GM21529 (cell line): ENCODE data around the gene HNRNPCL2.
"Not testable (repeated sequence)": the region's sequence is repeated elsewhere in the genome, so short reads cannot be mapped to it uniquely, and the experiment has no call there.

Source experiments
- ATAC-seq: cut with Tn5 transposase; IDR thresholded peaks from one replicate; pipeline ENCODE4 v1.9.1; 2021; ENCODE audit not compliant: unreplicated experiment

HNRNPCL2 gene

GRCh38 chr1:13116754-13117153 is at the start of gene HNRNPCL2:
HNRNPCL2 (minus strand) TSS chr1:13116854; CDS start chr1:13116400, 454 bp downstream.
- ATAC-seq, result not testable (repeated sequence)

DNA sequence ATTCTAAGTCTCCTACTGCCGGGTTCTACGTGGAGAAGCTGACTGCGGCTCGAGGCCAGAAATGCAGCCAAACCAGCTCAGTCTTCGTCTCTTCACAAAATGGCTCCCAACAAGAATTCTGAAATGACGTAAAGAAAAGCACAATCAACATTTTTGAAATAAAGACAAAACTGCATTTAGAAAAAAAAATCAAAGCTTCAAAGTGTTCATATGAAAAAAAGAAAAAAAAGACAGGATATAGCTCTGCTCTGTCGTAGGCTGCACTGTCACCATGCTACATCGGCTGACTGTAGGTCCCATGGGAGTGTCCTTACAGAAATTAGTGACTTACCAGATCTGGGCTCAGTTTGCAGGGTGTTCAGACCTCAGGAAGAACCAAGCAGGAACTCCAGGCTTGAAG is 48.9 kb upstream of the HNRNPCL2 start, which contains the start of gene HNRNPCL4:
HNRNPCL4 (minus strand) TSS at position 101 of the 400 bp plus-strand sequence. CDS start 164 bp downstream, outside the sequence.
- ATAC-seq, result not testable (repeated sequence)

DNA sequence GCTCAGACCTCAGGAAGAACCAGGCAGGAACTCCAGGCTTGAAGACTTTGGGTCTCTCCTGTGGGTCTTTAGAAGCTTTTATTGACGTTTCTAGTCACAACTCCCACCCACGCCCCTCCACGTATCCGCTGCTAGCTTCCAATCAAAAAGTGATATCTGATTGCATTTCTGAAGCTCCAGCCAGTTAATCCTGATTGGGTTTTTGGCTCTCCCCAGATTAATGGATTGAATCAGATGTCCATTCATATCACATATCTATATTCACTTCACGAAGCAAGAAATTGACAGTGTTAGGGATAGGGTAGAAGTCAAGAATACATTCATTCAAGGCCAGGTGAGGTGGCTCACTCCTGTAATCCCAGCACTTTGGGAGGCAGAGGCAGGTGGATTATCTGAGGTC is 39.3 kb upstream of the HNRNPCL2 start, which contains the start of gene PRAMEF26:
PRAMEF26 (minus strand) TSS at position 101 of the 400 bp plus-strand sequence. CDS start 2,914 bp downstream, outside the sequence.
- ATAC-seq, result not testable (repeated sequence)

DNA sequence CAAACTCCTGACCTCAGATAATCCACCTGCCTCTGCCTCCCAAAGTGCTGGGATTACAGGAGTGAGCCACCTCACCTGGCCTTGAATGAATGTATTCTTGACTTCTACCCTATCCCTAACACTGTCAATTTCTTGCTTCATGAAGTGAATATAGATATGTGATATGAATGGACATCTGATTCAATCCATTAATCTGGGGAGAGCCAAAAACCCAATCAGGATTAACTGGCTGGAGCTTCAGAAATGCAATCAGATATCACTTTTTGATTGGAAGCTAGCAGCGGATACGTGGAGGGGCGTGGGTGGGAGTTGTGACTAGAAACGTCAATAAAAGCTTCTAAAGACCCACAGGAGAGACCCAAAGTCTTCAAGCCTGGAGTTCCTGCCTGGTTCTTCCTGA is 46.2 kb downstream of the HNRNPCL2 start, which contains the start of gene PRAMEF25:
PRAMEF25 (plus strand) TSS at position 301 of the 400 bp plus-strand sequence. CDS start 2,920 bp downstream, outside the sequence.
- not testable (repeated sequence) for ATAC-seq
